ENCODE results near the gene PNPLA1.

Gene PNPLA1

DNA sequence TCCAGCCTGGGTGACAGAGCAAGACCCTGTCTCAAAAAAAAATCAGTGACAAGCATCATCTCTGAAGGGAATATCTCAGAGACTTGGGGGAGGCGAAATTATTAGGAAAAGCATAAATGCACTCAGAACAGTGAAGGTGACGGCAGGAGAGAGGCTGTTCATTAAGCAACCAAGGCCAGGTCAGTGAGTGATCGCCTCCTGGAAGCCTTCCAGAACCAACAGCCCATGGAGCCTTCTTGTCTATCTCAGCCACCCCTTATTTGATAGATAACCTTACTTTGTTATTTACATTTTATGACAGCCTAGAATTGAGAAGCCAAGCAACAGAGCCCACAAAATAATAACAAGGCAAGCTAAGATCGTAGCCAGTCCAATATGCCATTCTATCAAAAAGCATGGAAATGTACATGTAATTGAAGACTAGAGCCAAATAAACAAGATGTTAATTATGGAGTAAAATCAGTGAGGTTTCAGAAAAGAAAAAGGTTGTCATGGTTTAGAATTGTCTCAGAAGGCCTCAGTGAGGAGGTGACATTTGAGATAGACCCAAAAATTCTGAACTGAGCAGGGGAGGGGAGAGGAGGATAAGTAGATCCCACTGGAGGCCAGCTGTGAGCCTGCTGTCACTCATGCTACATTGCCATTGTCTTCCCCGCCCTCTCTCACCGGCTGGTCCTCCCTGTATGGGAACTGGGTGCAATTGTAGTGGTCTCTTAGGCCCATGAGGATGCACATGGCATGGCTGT is 49.0 kb downstream of the PNPLA1 start:
- DNase-seq = no peak

DNA sequence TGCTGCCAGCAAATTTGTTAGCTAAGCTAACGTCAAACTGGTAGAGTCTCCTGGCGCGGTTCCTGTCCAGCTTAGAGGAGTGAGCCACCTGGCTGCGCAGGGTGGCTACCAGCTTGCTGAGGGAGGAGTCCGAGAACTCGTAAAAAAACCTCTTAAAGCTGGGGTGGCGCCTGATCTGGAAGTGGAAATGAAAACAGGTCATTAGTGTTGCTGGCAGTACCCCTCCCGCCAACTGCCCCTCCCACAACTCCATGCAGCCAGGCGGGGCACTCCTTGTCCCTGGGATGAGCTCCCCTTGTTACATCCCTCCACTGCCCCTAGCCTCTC is 49.5 kb downstream of the PNPLA1 start:
- DNase-seq = no peak

DNA sequence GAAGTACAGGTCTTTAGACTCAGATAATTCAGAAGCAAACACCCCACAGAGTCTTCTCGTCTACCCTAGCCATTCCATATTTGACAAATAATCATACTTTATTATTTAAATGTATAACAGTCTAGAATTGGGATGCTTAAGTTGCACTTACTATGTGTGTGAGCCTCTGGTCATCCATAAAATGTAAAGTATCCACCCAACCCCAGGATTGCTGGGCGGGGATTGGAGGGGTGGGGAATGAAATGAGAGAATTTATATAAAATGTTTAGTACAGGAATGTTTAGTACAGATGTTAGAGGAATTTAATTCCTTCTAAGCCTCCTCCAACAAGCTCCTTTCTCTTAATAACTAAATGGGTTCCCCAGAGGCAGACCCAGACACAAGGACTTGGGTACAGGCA is 50.0 kb downstream of the PNPLA1 start:
- DNase-seq = no peak

DNA sequence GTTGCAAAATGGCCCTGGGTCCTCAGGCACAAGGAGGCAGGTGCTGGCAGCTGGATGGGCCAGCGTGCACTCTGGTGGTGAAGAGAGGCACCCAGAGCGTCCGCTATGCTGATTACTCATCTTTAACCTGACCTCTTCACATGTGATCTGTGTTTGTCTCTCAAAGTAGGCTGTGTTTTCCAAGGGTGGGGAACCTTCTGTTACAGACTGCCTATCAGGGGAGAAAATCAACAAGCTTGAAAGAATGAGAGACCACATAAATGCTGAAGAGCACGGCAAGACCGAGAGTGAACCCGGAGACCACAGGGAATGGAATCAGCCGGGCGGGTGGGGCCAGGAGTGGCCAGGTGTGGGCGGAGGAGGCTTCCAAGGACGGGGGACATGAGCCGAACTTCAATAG is 50.6 kb downstream of the PNPLA1 start:
- DNase-seq = no peak

DNA sequence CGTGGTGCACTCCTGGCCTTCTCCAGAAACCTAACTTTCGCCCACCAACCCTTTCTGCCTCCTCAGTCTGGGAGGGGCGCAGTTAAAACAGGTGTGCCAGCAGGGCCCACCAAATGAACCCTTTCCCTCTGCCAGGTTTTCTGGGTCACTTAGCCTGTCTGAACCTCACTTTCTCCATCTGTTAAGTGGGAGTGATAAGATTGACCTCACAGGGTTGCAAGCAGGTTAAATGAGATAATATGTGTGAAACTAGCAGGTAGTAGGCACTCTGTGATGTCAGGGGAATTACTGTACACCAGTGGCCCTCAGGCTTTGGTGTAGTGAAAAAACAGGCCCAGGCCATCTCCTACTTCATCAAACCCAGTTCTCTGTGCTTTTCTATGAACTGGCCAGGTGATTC is 52.7 kb downstream of the PNPLA1 start:
- DNase-seq = no peak

DNA sequence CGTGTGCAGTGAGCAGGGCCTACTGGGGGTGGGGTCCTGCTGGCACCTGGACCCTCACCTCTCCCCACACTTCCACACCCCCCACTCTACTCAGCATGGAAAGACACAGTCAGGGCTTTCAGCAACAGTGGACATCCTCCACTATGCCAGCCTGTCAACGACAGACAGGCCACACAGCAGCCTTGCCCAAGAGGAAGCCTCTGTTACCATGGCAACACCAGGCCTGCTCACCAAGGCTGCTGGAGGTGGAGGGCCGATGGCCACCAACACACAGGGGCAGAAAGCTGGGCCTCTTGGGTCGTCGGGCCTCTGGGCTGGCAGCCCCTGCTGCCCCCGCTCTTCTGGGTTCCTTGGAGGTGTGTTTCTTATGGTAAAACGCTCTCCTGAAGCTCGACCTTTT is 53.2 kb downstream of the PNPLA1 start:
- no peak for DNase-seq

DNA sequence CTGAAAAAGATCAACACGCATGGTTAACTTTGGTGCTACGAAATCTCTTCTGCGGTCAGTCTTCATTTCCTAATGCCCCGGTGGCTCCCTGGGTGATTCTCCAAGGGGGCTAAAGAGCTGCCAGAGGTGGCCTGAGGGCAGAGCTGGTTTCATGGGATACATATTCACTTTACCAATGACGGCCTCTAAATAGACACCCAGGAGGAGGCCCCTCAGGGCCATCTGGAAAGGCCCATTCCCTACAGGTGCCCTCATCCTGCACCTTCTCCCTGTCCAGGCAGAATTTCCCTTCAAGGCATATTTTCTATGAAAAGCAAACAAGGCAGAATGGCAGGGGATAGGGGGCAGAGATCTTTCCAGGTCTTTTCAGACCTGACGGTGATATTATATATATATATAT is 54.3 kb downstream of the PNPLA1 start:
- no peak for DNase-seq

DNA sequence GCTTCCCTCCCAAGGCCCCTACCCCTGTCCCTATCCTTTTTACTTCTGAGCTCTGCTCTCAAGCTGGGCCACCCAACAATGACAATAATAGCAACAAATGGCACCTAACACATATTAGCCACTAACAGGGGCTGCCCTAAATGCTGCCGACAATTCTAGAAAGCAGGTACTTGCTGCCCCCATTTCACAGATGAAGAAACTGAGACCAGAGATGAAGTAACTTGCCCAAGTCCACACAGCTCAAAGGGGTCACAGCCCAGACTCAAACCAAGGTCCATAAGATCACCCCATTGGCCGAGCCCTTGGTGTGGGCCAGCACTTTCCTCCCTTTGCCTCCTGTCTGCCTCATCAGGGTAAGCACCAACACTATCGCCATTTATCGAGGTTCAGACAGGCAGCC is 54.9 kb downstream of the PNPLA1 start:
- DNase-seq = no peak

DNA sequence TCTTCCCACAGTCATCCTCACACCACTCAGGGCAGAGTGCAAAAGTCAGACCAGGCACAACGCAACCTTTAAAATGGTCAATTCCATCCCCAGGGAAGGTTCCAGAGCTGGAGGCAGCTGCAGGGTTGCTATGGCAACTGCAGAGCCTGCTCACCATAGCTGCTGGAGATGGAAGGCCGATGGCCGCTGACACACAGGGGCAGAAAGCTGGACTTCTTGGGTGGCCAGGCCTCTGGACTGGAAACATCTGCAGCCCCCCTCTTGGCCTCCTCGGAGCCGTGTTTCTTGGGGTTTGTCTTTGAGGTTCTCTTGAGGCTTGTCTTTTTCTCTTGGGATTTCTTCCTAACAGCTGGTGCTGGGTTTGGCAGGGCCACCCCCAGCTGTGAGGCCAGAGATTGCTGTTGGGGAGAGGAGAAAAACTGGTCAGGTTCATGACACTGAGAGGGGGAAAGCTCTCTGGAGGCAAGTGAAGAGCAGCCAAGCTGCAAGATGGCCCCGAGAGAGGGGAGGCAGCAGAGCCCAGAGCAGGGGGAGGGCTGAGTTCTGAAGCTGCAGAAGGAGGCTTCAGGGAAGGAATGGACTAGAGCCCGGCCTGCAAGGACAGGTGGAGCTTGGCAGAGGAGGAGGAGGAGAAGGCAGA is 56.6 kb downstream of the PNPLA1 start:
- DNase-seq = no peak

DNA sequence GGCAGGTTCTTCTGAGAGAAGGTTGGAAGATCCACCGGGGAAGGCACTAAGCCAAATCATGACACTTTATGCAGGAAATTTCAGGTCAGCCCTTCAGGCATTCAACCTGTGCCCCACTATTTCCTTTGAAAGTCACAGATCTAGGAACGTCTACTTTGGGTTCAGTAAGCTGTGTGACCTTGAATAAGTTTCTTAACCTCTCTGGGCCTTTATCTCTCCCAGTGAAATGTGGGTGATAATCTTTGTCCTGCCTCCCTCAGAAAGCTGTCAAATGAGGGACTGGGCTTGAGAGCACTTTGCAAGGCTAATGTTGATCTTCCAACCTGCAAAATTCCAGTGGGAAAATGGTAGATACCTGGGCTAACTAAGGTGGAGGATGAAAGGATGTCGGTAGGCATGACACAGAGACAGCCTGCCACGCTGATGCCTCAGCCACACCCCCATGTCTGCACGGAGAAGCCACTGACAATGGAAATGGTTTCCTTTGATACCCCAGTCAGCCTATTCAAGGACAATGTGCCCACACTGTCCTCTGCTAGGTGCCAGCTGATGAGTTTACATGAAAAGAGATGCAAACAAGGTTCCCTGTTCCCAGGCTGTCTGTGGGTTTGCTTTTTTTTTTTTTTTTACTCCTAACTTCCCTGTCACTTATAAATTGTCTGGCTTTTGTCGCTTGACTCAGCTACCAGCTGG is 57.5 kb downstream of the PNPLA1 start:
- DNase-seq = no peak

DNA sequence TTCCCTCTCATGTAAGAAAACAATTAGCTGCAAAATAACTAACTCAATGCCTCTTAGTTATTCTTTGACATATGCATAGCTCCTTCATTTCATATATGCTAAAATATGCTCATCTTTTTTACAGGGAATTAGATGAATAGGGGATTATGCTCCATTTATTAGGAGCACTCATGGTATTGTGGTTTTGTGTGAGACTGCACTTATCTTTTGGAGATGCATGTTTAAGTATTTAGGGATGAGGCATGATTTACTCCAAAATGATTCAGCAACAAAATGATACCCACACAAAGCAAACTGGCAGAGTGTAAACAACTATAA is 58.0 kb downstream of the PNPLA1 start:
- DNase-seq = no peak

DNA sequence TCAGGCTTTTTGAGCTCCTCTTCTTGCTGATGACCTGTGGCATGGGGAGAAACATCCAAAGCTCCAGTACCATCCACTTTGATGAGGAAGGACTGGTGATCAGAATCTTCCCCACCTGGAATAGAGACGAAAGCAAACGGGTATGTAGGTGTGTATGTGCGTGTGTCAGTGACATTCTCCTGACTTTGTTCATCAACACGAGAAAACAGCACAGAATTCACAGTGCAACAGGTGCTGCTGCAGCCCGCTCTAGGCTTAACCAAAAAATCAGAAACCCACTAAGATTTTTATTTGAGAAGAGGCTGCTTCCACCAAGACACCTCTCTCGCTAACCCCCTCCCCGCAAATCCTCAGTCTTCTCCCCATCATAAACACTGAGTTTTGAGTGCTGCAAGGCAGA is 58.7 kb downstream of the PNPLA1 start:
- no peak for DNase-seq

DNA sequence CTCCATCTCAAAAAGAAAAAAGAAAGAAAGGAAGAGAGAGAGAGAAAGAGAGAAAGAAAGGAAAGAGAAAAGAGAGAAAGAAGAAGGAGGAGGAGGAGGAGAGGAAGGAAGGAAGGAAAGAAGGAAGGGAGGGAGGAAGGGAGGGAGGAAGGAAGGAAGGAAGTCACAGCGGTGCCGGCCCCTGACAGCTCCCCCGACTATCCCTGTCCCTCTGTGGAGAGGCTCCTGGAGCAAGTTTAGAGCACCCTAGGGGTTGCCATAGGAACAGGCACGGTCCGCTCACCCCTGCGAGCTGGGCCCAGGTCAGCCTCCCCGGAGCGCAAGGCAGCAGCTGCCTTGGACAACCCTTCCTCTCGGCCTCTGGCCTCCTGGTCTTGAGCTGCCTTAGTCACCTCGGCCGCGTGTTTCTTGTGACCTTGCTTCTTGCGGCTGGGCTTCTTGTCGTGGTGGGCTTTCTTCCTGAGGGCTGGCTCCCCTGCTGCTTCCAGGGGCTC is 60.0 kb downstream of the PNPLA1 start:
- DNase-seq = no peak

DNA sequence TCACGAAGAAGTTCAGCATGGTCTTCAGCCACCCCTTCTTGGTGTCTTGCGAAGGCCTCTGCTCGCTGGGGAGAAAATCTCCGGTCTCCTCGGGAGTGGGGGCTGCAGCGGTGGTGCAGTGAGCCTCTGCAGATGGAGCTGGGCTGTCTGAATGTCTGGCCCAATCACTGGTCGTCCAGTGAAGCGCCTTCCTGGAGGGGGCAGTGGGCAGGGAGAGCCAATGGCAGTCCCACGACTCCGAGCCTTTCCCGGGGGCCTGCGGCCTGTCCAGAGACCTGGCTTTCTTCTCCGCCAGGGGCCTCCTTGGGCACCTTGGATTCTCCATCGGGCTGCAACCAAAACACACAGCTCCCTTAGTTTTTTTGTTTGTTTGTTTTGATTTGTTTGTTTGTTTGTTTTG is 60.5 kb downstream of the PNPLA1 start:
- DNase-seq = no peak

DNA sequence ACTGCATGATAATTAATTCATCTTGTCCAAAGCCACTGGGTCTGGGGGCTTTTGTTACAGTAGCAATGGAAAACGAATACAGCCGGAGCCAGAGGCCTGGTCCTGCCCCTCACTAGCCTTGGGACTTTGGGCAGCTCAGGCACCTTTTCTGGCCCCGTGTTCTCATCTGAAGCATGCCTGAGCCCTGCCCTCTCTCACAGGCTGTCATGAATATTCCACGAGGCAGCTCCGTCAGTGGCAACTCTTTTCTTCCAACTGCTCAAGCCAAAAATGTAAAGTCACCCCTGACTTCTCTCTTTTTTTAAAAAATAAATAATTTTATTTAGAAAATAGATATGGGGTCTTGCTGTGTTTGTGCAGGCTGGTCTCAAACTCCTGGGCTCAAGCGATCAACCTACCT is 61.5 kb downstream of the PNPLA1 start:
- DNase-seq = no peak

DNA sequence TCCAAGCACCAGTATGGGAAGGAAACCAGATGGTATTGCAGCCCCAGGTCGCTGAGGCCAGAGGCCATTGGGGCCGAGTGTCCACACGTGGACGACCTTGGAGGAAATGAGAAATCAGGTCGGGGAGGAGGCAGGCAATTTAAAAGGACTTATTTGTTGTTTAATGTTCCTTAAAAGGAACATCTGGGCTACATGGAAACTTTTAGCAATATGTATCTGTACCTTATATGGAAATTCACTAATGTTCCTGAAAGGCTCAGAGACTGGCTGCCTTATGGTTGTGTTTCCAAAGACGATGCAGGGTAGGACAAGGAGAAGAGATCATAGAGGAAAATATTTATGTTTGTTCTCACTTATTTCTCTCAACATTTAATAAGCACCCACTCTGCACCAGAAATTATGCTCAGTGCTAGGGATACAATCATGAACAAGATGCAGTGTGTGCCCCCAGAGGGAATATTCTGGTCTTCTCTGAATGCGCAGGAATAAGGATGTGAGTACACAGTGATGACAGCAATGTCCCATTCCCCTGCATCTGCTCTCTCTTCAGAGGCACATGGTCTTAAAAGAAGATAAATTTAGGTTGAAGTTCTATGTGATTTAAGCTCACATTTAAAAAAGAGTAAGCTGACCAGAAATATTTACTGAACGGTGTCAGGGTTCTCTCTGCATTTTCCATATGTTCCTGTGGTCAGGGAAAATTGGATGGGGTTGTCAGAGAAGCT is 63.5 kb downstream of the PNPLA1 start:
- no peak for DNase-seq

DNA sequence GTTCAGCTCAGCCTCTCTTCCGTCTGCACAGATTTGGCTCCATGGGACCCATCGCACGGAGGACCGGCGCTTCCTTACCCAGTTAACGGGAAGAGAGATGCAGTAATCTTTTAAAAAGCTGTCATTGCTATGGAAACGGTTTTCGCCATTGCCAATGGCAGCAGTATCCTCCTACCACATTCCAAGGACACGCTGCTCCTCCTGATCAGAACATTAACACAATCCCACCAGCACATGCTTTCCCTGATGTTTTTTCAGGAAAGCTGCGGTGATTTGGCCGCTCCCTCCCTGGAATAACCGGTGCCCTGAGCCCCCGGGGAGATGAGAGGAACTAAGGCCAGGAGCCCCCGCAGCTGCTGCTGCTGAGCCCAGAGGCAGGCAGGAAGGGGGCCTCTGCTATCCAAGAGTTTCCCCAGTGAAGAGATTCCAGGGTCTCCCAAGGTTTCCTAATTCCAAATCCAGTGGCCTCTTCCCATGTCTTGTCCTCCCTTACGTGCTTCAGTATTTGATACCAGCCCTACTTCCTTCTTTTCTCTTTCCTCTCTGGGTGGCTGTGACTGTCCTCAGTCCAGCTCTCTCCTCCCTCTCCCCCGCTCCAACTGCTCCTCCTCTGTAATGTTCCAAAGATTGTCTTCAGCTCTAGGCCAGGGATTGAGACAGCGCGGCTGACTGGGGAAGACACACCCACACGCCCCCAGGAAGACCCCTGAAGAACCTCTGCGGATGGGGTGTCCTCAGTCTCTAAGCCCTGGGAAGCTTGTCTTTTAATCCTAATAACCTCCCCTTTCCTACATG is 64.3 kb downstream of the PNPLA1 start:
- no peak for DNase-seq

DNA sequence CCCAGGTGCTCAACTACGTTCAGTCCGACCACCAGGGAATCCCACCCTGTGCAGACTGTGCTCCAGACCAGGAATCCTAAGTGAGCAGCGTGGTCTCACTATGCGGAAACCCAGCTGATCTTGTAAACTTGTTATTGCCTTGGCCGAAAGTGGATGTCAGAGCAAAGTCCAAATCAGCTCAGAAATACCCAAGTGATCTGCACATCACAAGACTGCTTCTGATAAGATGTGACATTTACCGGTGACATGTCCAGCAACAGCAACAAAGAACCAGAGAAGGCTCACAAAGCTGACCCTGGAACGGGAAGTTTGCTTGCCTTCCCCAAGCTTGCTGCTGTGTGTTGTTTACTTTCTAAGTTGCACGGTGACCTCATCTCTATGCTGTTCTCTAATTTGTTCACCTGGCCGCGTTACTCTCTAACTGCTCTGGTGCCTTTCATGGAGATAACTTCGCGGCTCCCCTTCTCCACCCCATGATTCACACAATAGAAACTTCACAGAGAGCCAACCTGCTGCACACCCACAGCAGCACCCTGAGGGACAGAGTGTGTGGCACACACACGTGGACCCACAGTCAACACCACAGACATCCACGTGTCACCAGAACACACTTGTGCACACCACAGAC is 65.1 kb downstream of the PNPLA1 start:
- DNase-seq = no peak

DNA sequence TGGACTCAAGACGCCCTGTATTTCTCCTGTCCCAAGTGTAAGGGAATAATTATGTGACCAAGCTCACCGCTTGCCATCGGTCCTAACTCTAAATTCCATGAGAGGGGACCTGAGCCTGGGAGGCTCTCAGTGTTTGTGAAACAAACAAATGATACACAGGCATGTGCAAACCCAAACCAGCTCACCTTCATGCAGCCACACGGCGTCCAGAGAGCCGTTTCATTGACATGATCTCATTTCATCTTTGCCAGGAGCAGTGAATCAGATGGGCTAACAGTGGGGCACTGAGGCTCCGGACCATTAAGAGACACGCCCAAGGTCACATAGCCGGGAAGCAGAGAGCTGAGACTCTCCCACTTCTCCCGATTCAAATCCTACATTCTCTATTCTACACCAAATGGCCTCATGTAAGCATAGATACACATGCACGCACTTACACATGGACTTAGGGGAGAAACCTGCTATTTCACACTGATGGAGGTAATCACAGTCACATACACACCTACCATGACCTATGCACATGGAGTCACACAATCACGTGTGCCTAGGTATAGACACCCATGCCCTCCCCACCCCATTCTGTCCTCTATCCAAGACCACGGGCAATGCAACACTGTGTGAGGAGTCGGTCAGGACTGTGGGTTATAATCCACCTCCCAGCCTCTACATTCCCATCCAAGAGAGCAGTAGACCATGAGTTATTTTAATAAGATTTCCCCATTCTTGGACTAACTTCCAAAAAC is 65.8 kb downstream of the PNPLA1 start:
- DNase-seq = no peak

DNA sequence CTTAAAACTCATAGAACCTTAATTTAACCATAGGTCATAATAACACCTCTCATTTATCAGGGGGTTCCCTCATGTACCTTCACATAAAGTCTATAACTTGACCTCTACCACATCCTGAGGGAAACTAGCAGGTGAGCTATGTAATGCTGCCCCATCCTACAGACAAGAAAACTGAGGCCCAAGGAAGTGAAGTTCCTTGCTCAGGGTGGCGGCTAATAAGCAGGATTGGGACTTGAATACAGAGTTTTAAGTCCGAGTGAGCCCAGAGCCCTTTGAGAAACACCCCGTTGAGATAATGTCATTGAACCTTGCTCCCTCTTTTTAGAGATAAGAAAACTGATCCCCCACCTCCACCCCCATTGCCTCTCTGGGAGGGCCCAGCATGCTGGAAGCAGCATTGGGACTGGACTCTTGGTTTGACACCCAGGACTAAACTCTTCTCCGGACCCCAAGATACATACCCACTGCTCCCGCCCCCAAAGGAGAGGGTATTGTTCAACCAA is 66.4 kb downstream of the PNPLA1 start:
- no peak for DNase-seq

DNA sequence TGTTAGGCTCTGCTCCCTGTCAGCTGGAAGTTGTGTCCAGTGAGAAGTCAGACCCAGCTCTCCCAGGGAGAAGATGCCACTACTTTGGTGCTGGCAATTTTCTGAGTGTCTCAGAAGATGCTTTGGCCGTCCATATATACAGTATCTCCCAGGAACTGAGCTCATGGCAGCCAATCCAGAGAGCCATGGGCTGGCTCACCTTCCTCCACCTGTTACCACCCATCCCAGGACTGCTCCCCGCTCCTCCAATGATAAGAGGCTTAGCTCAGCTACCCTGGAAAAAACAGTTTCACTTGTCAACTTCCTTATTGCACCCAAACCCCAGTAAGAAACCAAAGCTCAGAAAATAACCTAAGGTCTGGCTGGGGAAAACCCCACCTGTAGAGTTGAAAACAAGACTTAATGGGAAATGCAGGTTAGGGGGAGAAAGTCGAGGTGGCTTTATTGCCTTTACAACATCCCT is 67.0 kb downstream of the PNPLA1 start, which contains the start of gene BNIP5:
TSS of gene BNIP5 (minus strand) at position 110 of the 463 bp plus-strand sequence. CDS start 6,198 bp downstream, outside the sequence.
- no peak for DNase-seq
